H1 (cell line): ENCODE results near the gene UTP15. TPM values are rescaled to one million over a fixed set of nuclear protein-coding genes. Genes with fewer than 3 reads are reported as not detected.

Experiments used
- ASH2L ChIP-seq: fragments of 200-600, 300-600 bp; sonication (generic); IDR thresholded peaks from one replicate; pipeline ENCODE4 v1.7.1; 2017; ENCODE audit warnings: low read length
- CEBPB ChIP-seq: IDR thresholded peaks from 2 replicates; pipeline ENCODE4 v1.6.1; 2012; ENCODE audit warnings: low read depth, low read length
- CHD7 ChIP-seq: fragments of 300-600 bp; sonication (generic); IDR thresholded peaks from 2 replicates; pipeline ENCODE4 v1.7.1; 2012; ENCODE audit warnings: low read length, moderate library complexity, mild to moderate bottlenecking, inconsistent platforms; ENCODE audit not compliant: insufficient replicate concordance
- EGR1 ChIP-seq: IDR thresholded peaks from 2 replicates; pipeline ENCODE4 v1.6.1; 2011; ENCODE audit warnings: low read depth, low read length, borderline replicate concordance
- SIRT6 ChIP-seq: IDR thresholded peaks from one replicate; pipeline ENCODE4 v1.7.1; 2012; ENCODE audit warnings: low read length, inconsistent platforms
- SRF ChIP-seq: IDR thresholded peaks from 2 replicates; pipeline ENCODE4 v1.6.1; 2011; ENCODE audit warnings: mild to moderate bottlenecking, low read depth, low read length, moderate library complexity
- TBP ChIP-seq: IDR thresholded peaks from 2 replicates; pipeline ENCODE4 v1.6.1; 2011; ENCODE audit warnings: low read depth, low read length, improper control_type of control experiment
- polyA plus RNA-seq, 7 experiments: library from polyadenylated mRNA; depleted of rRNA in 3 of 7; stranded (reverse) in 5 of 7; unstranded in 2 of 7; fragments of >200 nt in 5 of 7; fragments of 200-250 nt in 2 of 7; gene quantifications; 1 replicate in 5 of 7; 2 replicates in 1 of 7; 4 replicates in 1 of 7; pipeline versions ENCODE4 v1.2.1 to v1.2.3, GENCODE V29; 2011 to 2013; ENCODE audit warnings: missing spikeins in 2 of 7, mixed read lengths in 2 of 7
- total RNA-seq: library from RNA; stranded (reverse); fragmentation: NEBNext Ultra II Directional; extraction: Animal tissue kit (Norgen Biotek cat#: 25700); gene quantifications from 2 replicates; pipeline ENCODE4 v1.2.1, GENCODE V29; 2021

Gene UTP15
- total and polyA plus RNA-seq, 2 of the 8 experiments (the other 6 are each of a cell fraction or from before 2014, with no cell fraction given), result 14.3 to 33.6 TPM

- TF ChIP-seq CHD7, result no peak
- no peak for TF ChIP-seq CEBPB
- no peak for TF ChIP-seq EGR1
- no peak for TF ChIP-seq SRF
- TF ChIP-seq ASH2L, result no peak
- no peak for TF ChIP-seq TBP
- TF ChIP-seq SIRT6, result no peak
These were observed 26.4 kb downstream of the UTP15 start (continued) for GRCh38 chr5:73591698-73592501.
